Ishikawa (cell line): ENCODE measurements around the gene SMURF1.

Experiments
- CREB1 ChIP-seq: IDR thresholded peaks from 2 replicates; pipeline ENCODE4 v1.6.1; 2012; ENCODE audit warnings: low read depth
- EGR1 ChIP-seq: IDR thresholded peaks from 2 replicates; pipeline ENCODE4 v1.6.1; 2012
- EP300 ChIP-seq: IDR thresholded peaks from 2 replicates; pipeline ENCODE4 v1.6.1; 2012; ENCODE audit warnings: borderline replicate concordance
- MAX ChIP-seq: IDR thresholded peaks from 2 replicates; pipeline ENCODE4 v1.6.1; 2012
- NFIC ChIP-seq: IDR thresholded peaks from 2 replicates; pipeline ENCODE4 v1.6.1; 2012
- TCF12 ChIP-seq: IDR thresholded peaks from 2 replicates; pipeline ENCODE4 v1.6.1; 2012; ENCODE audit warnings: low read depth
- YY1 ChIP-seq: IDR thresholded peaks from 2 replicates; pipeline ENCODE4 v1.6.1; 2012; ENCODE audit warnings: low read depth
- ZBTB7A ChIP-seq: IDR thresholded peaks from 2 replicates; pipeline ENCODE4 v1.6.1; 2012; ENCODE audit warnings: low read depth
- TF ChIP-seq, protein P1 (sequence below): IDR thresholded peaks from 2 replicates; pipeline ENCODE4 v1.6.1; 2012; ENCODE audit warnings: low read depth, mild to moderate bottlenecking

DNA sequence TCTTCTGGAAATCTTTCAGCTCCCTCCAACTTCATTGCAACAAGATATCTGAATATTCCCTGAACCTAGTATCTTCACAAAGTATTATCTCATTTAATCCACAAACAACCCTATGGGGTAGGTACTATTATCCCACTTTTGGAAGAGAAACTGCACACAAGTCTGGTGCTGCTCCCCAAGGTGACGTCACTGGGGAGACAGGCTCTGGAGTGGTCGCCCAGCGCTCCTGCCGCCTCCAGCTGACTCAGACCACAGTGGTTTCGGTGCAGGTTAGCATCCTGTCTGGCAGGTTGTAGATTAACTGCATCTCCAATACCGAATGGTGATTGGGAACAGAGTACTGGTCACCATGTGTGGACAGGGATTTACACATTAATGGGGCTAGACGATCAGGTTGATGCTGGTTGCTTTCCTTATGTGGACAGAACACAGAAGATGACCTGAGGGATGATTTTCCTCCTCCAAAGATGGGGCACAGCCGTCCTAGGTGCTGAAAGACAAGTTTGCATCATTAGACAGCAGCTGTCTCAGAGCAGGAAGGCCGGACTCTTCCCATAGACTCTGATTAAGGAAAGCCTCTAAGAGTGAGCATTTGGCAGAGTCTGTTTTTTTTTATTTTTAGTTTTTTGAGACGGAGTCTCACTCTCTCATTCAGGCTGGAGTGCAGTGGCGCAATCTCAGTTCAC lies 137.0 kb downstream of the SMURF1 start:
- TF ChIP-seq CREB1, result no peak
- no peak for TF ChIP-seq ZBTB7A
- TF ChIP-seq YY1, result no peak
- TF ChIP-seq, protein P1, sequence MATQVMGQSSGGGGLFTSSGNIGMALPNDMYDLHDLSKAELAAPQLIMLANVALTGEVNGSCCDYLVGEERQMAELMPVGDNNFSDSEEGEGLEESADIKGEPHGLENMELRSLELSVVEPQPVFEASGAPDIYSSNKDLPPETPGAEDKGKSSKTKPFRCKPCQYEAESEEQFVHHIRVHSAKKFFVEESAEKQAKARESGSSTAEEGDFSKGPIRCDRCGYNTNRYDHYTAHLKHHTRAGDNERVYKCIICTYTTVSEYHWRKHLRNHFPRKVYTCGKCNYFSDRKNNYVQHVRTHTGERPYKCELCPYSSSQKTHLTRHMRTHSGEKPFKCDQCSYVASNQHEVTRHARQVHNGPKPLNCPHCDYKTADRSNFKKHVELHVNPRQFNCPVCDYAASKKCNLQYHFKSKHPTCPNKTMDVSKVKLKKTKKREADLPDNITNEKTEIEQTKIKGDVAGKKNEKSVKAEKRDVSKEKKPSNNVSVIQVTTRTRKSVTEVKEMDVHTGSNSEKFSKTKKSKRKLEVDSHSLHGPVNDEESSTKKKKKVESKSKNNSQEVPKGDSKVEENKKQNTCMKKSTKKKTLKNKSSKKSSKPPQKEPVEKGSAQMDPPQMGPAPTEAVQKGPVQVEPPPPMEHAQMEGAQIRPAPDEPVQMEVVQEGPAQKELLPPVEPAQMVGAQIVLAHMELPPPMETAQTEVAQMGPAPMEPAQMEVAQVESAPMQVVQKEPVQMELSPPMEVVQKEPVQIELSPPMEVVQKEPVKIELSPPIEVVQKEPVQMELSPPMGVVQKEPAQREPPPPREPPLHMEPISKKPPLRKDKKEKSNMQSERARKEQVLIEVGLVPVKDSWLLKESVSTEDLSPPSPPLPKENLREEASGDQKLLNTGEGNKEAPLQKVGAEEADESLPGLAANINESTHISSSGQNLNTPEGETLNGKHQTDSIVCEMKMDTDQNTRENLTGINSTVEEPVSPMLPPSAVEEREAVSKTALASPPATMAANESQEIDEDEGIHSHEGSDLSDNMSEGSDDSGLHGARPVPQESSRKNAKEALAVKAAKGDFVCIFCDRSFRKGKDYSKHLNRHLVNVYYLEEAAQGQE, result no peak
- TF ChIP-seq EGR1, result no peak
- TF ChIP-seq NFIC, result no peak
- no peak for TF ChIP-seq EP300
- TF ChIP-seq MAX, result no peak
- no peak for TF ChIP-seq TCF12
